ENCODE data around the gene SPRY4.

- TF ChIP-seq POLR2A (IDR thresholded peaks at IDR 0.05) (no peak), CTCF (IDR thresholded peaks at IDR 0.05 in 8 of 11, conservative IDR thresholded peaks at IDR 0.05 in 3 of 11) (no peak)
Observed at GRCh38 chr5:142278627-142279026, 46.2 kb downstream of the SPRY4 start.
